ENCODE results near the gene FAM24B.
"Not testable (repeated sequence)": the region's sequence is repeated elsewhere in the genome, so short reads cannot be mapped to it uniquely, and the experiment has no call there.

The FAM24B gene, protein sequence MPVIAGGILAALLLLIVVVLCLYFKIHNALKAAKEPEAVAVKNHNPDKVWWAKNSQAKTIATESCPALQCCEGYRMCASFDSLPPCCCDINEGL

DNA sequence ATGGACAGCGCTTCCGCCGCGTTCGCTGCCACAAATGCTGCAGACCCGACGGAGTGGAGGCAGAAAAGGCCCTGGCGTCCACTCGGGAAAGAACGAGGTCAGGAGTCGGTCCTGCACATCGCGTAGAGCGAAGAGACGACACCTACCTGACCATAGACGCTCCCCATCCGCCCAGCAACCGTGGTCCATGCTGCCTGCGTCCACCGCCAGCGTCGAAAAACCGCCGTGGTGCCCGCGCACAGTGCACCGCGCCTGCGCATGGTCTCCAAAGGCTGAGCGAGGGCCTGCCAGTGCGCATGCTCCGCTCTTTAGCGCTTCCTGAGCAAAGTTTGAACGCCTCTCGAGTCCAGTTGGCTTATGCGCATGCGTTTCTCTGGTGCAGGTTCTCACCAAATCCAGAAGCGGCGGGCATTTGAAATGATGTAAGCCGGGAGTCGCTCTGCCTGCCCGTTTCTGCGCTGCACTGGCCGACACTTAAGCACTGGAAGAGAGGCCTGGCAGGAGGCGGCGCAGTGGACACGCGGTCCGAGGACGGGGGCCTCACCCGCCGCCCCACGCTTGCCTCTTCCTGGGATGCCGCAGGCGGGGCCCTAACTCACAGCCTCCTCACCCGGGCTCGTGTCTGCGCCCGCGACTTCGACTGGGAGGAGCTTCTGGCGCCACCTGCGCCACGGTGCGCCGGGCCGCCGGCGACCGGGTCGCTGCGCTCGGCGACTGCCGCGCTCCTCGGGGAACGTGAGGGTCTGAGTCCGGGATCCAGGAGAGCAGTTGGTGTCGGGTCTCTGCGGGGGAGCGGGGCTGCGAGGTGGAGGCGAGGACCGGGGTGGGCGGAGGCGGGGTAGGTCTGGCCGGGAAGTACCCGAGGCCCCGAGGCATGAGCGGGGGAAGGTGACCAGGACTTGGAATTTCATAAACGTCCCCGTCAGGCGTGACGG is at the start of gene FAM24B:
TSS of gene FAM24B (minus strand) at position 243 of the 935 bp plus-strand sequence. CDS start 29,066 bp downstream, outside the sequence.
- DNase-seq (ENCODE audit: low spot score): peak; percentile 23

GRCh38 chr10:122915700-122916099 is 36.3 kb upstream of the FAM24B start:
- DNase-seq (ENCODE audit: low spot score): no peak

- DNase-seq (ENCODE audit: low spot score): no peak
These were observed 32.6 kb upstream of the FAM24B start for GRCh38 chr10:122911889-122912484.

DNA sequence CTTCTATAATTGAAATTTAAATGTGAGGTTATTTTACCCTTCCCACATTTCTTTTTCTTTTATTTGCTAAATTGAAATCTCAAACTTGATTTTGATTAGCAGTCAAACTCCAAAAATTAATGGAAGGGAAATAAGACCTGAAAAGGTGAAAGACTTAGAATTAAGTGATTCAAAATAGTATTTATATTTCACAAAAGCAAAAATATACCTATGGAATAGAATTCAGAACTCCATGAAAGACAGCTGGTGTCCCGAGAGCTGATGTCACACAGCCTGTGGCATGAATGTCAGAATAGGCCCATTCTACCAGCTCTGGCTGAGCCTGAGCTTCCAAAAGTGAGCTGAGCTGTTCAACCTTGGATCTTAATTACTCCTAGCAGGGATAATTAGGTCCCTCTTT is 30.9 kb upstream of the FAM24B start, which contains the start of gene FAM24A:
TSS of gene FAM24A (plus strand) at position 301 of the 400 bp plus-strand sequence. CDS start 1,025 bp downstream, outside the sequence.
- no peak for DNase-seq (ENCODE audit: low spot score)

DNA sequence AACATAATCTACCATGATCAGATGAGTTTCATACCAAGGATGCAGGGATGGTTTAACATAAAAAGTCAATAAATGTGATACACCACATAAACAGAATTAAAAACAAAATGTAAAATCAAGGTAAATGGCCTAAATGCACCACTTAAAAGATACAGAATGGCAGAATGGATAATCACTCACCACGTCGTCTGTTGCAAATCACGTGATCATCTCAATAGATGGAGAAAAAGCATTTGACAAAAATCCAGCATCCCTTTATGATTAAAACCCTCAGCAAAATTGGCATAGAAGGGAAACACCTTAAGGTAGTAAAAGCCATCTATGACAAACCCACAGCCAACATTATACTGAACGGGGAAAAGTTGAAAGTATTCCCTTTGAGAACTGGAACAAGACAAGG is 24.5 kb upstream of the FAM24B start:
- DNase-seq (ENCODE audit: low spot score): not testable (repeated sequence)

GRCh38 chr10:122894261-122894944 is 15.0 kb upstream of the FAM24B start:
- DNase-seq (ENCODE audit: low spot score): no peak

GRCh38 chr10:122884166-122884565 is 4.8 kb upstream of the FAM24B start:
- DNase-seq (ENCODE audit: low spot score): no peak

GRCh38 chr10:122882766-122883165 is 3.4 kb upstream of the FAM24B start:
- DNase-seq (ENCODE audit: low spot score): no peak

GRCh38 chr10:122878799-122879338 is 512 bp downstream of the FAM24B start:
- DNase-seq (ENCODE audit: low spot score): no peak

- no peak for DNase-seq (ENCODE audit: low spot score)
These were observed 2.1 kb downstream of the FAM24B start for GRCh38 chr10:122877264-122877663.

DNA sequence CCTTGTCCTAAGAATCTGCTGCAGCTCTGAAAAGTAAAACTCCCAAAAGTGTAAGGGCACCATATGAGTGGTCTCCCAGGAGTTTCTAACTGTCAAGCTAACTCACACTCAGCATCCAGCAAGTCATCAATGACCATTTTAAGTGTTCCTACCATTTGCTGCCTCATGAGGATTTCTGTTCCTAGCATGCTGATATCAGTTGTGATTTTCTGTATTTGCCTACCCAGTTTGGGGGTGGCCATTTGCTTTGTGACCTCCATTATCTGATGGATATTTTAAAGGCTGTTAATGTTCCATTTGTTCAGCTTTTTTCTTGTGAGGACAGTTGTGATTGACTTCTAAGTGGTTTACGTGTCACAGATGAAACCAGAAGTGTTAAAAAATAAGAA is 2.9 kb downstream of the FAM24B start:
- no peak for DNase-seq (ENCODE audit: low spot score)

DNA sequence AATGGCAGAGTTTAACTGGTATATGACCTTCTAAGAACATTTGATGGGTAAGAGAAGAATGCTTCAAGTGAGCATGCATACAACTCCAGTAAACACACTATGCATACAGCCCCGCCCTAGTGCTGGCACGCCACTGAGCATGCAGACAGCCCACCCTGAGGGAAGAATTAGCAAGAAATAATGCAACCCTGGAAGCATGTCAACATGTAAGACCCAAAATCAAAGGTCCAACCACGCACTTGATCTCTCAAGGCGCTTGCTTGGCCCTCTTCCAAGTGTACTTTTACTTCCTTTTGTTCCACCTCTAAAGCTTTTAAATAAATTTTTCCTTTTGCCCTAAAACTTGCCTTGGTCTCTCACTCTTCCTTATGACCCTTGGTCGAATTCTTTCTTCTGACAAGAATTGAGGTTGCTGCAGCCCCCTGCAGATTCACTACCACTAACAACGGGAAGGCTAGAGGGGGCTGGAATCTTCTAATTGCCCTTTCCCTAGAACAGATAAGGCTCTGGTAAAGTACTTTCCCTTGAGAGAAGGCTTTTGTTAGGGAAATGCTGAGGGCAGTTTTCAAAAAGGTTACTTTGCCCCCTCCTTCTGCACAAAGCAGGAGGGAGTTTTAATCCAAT is 3.4 kb downstream of the FAM24B start:
- no peak for DNase-seq (ENCODE audit: low spot score)

DNA sequence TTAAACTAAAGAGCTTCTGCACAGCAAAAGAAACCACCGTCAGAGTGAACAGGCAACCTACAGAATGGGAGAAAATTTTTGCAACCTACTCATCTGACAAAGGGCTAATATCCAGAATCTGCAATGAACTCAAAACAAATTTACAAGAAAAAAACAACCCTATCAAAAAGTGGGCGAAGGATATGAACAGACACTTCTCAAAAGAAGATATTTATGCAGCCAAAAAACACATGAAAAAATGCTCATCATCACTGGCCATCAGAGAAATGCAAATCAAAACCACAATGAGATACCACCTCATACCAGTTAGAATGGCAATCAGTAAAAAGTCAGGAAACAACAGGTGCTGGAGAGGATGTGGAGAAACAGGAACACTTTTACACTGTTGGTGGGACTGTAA is 7.4 kb downstream of the FAM24B start:
- DNase-seq (ENCODE audit: low spot score): not testable (repeated sequence)

GRCh38 chr10:122868768-122869167 is 10.6 kb downstream of the FAM24B start:
- DNase-seq (ENCODE audit: low spot score): not testable (repeated sequence)

- DNase-seq (ENCODE audit: low spot score): not testable (repeated sequence)
These were observed 12.5 kb downstream of the FAM24B start for GRCh38 chr10:122866757-122867482.

DNA sequence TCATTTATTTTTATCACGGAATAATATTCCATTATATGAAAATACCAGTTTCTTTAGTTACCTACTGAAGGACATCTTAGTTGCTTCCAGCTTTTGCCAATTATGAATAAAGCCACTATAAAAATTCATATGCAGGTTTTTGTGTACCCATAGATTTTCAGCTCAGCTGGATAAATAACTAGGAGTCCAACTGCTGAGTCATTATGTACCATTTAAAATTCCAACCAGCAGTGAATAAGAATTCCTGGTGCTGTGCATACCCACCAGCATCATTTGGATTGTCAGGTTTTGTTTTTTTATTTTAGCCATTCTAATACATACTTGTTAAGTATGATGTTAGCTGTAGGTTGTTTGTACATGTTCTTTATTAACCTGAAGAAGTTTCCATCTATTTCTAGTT is 14.5 kb downstream of the FAM24B start:
- DNase-seq (ENCODE audit: low spot score): no peak

GRCh38 chr10:122864194-122864592 is 15.2 kb downstream of the FAM24B start:
- no peak for DNase-seq (ENCODE audit: low spot score)

DNA sequence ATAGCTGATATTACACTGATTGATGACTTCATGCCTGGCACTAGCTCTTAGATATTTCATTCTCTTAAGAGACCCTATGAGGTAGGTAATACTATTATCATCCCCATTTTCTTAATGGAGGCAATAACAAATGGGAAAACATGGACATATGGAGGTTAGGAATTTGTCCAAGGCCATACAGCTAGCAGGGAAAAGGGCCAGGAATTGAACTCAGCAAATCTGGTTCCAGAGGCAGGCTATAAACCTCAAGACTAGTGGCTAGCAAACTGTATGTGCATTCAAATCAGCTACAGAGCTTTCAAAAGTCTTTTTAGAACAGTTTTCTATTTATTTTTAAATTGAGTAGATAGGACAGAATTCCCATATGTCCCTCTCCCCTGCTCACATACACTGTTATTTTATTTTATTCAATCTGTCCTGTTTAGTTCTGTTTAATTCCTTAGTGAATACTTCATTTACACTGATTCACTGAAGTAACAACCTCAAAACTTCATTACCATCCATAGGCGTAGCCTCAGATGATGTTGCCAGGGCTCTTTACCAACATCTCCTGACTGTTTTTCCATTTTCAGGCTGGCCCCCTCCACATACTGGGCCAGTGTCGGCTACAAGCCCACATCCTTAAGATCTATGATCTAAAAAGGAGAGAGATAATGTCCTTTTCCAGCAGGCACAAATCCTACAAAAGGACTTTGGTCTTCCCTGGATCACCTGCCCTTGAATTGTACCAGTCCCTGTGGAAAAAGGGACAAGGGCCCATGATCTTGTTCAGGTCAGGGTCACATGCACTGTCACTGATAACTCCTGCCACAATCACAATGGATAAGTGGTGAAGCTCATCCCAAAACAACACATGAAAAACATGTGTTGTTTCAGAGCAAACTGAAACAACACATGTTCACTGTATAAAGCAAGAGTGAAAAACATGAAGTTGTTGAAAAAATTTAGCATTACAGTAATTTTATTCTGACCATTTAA is 15.9 kb downstream of the FAM24B start:
- DNase-seq (ENCODE audit: low spot score): no peak

GRCh38 chr10:122861711-122862161 is 17.6 kb downstream of the FAM24B start:
- no peak for DNase-seq (ENCODE audit: low spot score)

DNA sequence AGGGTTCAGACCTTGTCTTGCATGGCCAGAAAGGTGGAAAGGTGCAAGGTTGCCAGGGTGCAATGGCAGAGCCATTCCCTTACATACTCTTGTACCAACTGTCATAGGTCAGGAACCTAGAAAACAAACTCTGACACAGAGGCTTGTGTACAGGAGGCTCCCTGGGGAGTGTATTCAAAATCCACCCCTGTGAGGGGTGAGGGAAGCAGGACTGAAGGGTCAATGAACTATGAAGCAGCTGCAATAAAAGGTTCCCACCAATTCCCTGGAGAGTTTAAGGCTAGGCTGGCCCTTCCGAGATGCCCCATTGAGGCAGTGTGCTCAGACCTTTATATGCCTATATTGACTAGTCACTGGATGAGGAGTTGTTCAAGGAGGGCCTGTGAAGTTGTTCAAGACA is 19.9 kb downstream of the FAM24B start:
- no peak for DNase-seq (ENCODE audit: low spot score)

Data from D341Med (cell line).